Left hindlimb (tissue), 1 donor: ENCODE data around the gene PLB1.
"Not testable (repeated sequence)": the region's sequence is repeated elsewhere in the genome, so short reads cannot be mapped to it uniquely, and the experiment has no call there.

ENCODE experiments used
- DNase-seq: peaks from one replicate; pipeline ENCODE4 v3.0.0-alpha.2; 2018

PLB1 gene

DNA sequence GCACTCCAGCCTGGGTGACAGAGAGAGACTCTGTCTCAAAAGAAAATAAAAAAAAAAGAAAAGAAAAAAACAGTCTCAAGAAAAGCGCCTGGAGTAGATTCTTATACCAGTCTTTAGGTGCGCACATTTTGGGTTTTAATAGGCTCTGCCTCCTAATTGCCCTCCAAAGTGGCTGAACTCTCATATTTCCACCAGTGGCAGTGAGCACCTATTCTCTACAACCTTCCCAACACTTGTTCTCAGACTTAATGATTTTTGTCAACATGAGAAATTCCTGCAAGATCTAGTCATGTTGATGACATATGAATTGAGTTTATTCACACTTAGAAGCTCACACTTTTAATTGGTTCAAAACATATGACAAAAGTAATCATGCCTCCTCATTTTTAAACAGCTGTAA is 39.0 kb downstream of the PLB1 start:
- no peak for DNase-seq

DNA sequence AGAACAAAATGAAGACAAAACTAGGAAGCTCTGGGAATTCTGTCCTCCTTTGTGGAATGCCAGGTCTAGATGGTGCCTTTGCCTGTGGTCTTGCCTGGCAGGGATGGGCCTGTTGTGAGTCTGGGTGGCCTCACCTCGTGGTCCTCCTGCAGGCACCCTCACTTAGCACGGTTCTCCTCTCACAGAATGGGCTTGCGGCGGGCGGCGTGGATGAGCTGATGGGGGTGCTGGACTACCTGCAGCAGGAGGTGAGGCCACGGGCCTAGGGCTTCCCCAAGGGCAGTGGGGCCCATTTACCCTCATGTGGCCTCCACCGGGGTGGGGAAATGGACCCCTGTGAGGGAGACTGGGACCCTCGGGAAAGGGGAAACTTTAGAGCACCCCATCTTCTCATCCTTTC is 42.3 kb downstream of the PLB1 start:
- no peak for DNase-seq

- no peak for DNase-seq
Measured at GRCh38 chr2:28538652-28539051, 42.8 kb downstream of the PLB1 start.

- no peak for DNase-seq
Measured at GRCh38 chr2:28539118-28539541, 43.3 kb downstream of the PLB1 start.

DNA sequence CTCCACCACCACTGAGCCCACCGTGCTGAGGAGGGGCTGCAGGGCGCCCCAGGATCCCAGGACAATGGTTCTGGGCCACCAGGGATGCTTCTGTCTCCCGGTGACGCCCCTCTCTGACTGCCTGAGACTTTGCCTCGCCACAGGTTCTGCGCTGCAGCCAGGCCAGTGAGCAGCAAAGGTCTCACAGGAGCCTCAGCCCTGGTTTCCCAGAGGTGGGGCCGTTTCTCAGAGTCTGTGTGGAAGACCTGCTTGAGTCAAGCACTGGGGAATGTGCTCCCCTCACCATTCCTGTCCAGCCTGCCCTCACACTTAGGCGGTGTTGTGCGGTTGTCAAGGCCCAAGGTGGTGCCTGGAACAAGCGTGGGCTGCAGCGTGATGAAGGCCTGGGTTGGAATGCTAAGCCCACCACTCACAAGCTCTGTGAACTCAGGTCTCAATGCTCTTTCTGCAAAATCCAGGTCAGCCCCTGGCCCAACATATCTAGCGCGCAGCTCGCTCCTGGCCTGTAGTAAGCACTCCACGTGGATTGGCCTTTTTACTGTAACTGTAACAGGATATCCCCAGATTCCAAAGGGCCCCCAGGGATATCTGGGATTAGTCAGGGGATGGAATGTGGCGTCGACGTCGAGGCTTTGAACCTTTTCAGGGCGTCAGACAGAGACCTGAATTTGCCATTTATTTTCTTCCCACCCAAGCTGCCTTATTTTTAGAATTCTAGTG is 47.6 kb downstream of the PLB1 start:
- DNase-seq: no peak

- DNase-seq: no peak
Measured at GRCh38 chr2:28544036-28544346, 48.1 kb downstream of the PLB1 start.

DNA sequence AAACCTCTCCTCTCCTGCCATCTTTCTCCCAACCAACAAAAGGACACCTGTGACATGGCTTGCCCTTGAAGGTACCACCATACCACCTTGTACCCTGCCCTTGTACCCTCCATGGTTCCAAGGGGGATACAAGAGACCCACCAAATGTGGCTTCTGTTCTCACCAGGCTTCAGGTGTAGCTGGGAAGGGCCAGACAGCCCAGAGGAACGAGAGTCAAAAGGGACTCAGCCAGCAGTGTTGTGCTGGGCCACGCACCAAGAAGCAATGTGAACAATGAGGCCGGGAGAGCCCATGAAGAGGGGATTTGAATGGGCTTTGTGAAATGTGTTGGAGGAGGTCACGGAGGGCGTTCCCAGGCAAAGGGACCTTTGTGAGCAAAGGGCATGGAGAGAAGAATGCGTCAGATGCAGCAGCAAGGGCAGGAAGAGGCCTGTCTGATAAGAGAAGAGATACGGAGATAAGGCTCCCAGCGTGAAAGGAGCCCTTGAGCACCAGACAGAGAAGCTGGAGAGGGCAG is 48.6 kb downstream of the PLB1 start:
- DNase-seq: no peak

DNA sequence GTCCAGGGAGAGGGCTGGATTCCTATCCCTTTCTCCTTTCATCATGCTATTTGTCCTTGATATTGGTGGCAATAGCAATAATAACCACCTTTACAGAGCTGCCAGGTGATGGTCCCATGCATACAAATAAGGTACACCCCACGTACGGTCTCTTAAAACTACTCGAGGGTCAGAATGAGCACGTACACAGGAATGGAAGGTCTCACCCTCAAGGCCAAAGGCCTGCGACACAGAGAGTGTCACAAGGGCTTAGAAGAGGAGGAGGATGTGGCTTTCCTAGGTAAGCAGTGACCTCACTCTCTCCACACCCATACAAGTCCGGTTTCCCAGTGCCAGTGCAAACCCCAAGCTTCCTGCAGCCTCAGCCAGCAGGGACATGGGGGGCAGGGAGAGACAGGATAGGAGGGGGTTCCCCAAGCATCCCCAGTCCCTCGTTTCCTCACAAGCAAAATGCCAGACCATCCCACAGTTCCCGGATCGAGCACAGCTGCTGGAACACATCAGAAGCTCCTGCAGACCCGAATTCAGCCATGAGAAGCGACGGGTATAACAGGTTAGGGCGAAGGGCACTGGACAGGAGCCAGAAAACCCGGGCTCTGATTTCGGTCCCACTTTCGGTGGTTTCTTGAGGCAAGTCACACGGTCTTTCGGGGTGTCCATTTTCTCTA is 49.2 kb downstream of the PLB1 start:
- no peak for DNase-seq

- DNase-seq: no peak
Measured at GRCh38 chr2:28545590-28546200, 49.8 kb downstream of the PLB1 start.

GRCh38 chr2:28546242-28546641 is 50.4 kb downstream of the PLB1 start:
- DNase-seq: no peak

DNA sequence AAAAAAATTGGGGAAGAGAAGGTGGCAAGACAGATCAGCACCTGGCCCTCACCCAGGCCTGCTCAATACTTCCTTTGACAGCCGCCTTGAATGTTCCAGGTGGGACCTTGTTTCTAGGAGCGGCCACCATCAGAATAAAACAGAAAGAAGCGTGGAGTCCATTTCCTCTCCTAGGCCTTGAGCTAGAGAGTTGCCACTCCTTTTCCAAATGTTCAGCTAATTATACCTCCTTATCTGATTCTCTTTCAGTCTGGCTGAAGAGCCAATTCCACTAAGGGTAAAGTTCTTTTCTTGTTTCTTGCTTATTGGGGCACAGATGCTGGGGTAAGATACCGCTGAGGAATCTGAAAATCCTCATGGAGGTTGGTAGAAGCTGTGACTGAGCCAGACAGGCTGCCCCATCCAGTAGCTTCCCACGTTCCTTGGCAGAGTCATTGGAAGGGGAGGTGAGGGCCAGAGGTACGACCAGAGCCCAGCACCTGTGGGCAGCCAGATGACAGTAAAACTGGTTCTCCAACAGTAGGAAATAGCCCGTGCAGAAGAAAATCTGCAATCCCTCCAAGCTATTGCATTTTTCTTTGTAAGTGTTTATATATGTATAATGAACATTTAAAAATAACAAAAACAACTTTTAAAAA is 51.5 kb downstream of the PLB1 start:
- DNase-seq: no peak

GRCh38 chr2:28547906-28548600 is 52.2 kb downstream of the PLB1 start:
- DNase-seq: no peak

DNA sequence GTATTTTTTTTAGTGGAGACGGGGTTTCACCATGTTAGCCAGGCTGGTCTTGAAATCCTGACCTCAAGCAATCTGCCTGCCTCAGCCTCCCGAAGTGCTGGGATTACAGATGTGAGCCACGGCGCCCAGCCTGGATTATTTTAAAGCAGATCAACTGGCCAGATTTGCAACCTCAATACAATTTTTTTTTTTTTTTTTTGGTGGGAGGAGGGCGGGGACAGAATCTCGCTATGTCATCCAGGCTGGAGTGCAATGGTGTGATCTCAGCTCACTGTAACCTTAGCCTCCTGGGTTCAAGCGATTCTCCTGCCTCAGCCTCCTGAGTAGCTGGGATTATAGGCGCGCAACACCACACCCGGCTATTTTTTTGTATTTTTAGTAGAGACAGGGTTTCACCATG is 54.5 kb downstream of the PLB1 start:
- not testable (repeated sequence) for DNase-seq

DNA sequence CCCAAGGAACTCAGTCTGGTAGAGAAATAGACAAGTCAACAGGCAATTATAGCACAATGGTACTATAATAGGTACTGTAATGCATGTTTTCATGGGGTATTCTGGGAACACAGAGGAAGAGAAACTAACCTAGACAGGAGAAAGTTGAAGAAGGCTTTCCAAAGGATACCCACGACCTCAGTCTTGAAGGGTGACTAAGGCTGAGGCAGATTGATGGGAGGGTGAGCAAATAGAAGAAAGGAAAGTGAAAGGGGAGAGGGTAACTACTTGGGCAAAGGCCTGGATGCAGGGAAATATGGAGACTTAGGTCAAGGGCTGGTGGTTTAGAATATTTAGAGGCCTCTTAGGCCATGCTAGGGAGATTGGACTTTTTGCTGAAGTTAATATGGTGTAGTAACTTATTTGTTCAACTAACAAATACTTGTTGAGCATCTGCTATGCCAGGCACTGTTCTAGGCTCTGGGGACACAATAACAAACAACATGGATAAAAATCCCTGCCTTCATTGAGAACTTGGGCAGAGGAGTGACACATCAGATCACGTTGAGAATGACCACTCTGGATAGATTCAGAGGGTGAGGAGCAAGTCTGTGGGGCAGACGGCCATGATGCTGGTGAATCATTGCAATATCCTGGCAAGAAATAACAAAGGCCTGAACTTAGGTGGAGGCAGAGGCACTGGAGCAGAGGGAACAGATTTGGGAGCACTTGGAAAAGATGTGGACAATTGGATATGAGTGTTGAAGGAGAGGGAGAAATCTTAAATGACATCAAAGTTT is 56.4 kb downstream of the PLB1 start:
- no peak for DNase-seq

DNA sequence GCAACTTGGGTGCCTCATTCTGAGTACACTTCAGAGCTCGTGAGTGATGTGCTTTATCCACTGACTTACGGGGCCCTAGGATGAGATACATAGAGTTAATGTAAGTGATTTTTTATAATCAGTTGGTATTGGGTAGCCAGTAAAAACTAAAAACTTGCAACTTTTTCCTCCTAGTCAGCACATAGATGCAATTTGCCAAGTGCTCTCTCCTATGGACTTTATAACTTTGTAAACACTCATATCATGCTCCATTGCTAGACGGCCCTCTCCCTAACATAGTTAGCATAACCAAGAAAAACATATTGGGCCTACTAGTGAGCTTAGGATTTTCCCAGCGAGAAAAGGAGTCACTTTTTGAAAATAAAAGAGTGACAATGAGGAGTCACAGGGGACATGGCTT is 60.4 kb downstream of the PLB1 start:
- no peak for DNase-seq

- DNase-seq: no peak
Measured at GRCh38 chr2:28557389-28558131, 61.7 kb downstream of the PLB1 start.

- no peak for DNase-seq
Measured at GRCh38 chr2:28558158-28558820, 62.4 kb downstream of the PLB1 start.

- no peak for DNase-seq
Measured at GRCh38 chr2:28558918-28559317, 63.1 kb downstream of the PLB1 start.

DNA sequence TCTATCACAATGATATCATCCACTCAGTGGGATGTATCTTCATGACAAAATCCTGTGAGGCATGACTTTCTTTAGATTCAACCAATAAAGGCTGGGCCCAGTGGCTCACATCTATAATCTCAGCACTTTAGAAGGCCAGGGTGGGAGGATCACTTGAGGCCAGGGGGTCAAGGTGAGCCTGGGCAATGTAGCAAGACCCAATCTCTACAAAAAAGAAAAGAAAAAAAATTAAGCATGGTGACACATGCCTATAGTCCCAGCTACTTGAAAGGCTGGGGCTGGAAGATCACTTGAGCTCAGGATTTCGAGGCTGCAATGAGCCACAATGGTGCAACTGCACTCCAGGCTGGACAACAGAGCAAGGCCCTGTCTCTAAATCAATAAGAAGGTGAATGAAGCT is 68.0 kb downstream of the PLB1 start:
- no peak for DNase-seq

DNA sequence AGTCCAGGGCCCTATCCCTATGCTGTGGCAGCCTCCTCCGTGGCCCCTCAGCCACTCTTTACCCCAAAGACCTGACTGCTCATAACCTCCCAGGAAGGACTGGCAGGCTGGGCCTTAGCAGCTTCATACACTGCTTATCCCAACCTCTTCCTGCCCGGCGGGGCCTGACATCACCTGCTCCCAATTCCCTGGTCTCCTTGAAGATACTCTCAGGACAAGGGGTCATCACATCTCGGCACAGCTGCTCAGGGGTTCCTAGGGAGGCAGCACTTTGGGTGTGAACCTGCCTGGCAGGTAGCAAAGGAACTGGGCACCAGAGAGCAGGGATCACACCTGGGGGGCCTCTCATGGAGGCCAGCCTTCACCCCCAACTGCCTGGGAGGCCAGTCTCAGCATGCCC is 68.5 kb downstream of the PLB1 start:
- no peak for DNase-seq

- no peak for DNase-seq
Measured at GRCh38 chr2:28565033-28565432, 69.2 kb downstream of the PLB1 start.
